K562 (cell line): ENCODE results near the gene TMEM135. TPM values are rescaled to one million over a fixed set of nuclear protein-coding genes. Genes with fewer than 3 reads are reported as not detected.

Experiments used
- ATAC-seq: fragments of 200-7000 bp; cut with Tn5 transposase; 3 replicates; pipeline ENCODE4 v1.9.1; 2020; ENCODE audit warnings: moderate library complexity
- BruUV-seq: library from RNA; stranded (reverse); fragments of 400-500 nt; replicated peaks from 2 replicates; lab custom pipeline; 2021; lab: Mats Ljungman, UMichigan
- CTCF ChIA-PET: fragments of 300-600 bp; formaldehyde crosslinking; extraction: SDS; loops from one replicate; lab custom pipeline; 2021; ENCODE audit warnings: low intra/inter-chr PET ratio; lab: Yijun Ruan, JAX
- POLR2A ChIA-PET: fragments of 300-600, 350-650 bp; sonication (Branson Sonifier 250); formaldehyde crosslinking; extraction: SDS; loops from one replicate; lab custom pipeline; 2021; ENCODE audit warnings: antibody characterized with exemption, inconsistent platforms; lab: Yijun Ruan, JAX
- DNase-seq, 4 experiments: peaks; one replicate each; pipeline versions ENCODE4 v3.0.0 to v3.0.0-alpha.2; 2011 to 2018; ENCODE audit warnings: low spot score in 3 of 4, mixed read lengths in 3 of 4; ENCODE audit errors: extremely low read depth in 1 of 4
- FAIRE-seq: peaks from 2 replicates; lab custom pipeline; 2011; peaks lifted over from hg19 to GRCh38; lab: Jason Lieb, UNC
- H2AFZ ChIP-seq: 2 replicates; pipeline ENCODE4 v1.6.0; 2011; ENCODE audit warnings: low read depth, low read length, control low read depth, inconsistent platforms
- H3K27ac ChIP-seq: fragments of 200-600 bp; 3 replicates; pipeline ENCODE4 v1.8.0; 2011; ENCODE audit warnings: low read depth, mild to moderate bottlenecking, control low read depth, inconsistent platforms, low read length, moderate library complexity, mixed read lengths; ENCODE audit errors: extremely low read depth
- H3K27me3 ChIP-seq, 2 experiments: fragments of 300-600 bp in 1 of 2; 2 replicates in 1 of 2; 3 replicates in 1 of 2; pipeline versions ENCODE4 v1.6.0 to v1.8.0; 2011; ENCODE audit warnings: inconsistent platforms in 2 of 2, low read length in 2 of 2, mild to moderate bottlenecking in 1 of 2, mixed read lengths in 1 of 2, moderate library complexity in 1 of 2; ENCODE audit not compliant: control insufficient read depth in 2 of 2, insufficient read depth in 2 of 2
- H3K36me3 ChIP-seq: fragments of 300-600 bp; 3 replicates; pipeline ENCODE4 v1.8.0; 2011; ENCODE audit warnings: mild to moderate bottlenecking, low read length, inconsistent platforms; ENCODE audit not compliant: control insufficient read depth, insufficient read depth
- H3K4me1 ChIP-seq, 2 experiments: fragments of 200-600 bp in 1 of 2; replicated peaks in 1 of 2; 2 replicates in 1 of 2; 3 replicates in 1 of 2; pipeline versions ENCODE4 v1.5.1 to v1.8.0; 2011; ENCODE audit warnings: inconsistent platforms in 2 of 2, low read length in 2 of 2, mild to moderate bottlenecking in 1 of 2, mixed read lengths in 1 of 2, moderate library complexity in 1 of 2; ENCODE audit not compliant: control insufficient read depth in 2 of 2, insufficient read depth in 2 of 2
- H3K4me2 ChIP-seq: 2 replicates; pipeline ENCODE4 v1.6.1; 2011; ENCODE audit warnings: low read length, control low read depth, inconsistent platforms, mixed read lengths; ENCODE audit not compliant: insufficient read depth
- H3K4me3 ChIP-seq: fragments of 200-600 bp; sonication (generic), shearing (Covaris generic); 2 replicates; pipeline ENCODE4 v1.5.1; 2016; ENCODE audit warnings: control low read depth, inconsistent platforms
- H3K79me2 ChIP-seq: fragments of 200-600 bp; 3 replicates; pipeline ENCODE4 v1.8.0; 2011; ENCODE audit warnings: low read length, inconsistent platforms; ENCODE audit not compliant: control insufficient read depth, insufficient read depth
- H3K9ac ChIP-seq, 2 experiments: 2 replicates each; pipeline versions ENCODE4 v1.6.0 to v1.6.1; 2011; ENCODE audit warnings: low read depth in 2 of 2, low read length in 2 of 2, control low read depth in 1 of 2, inconsistent platforms in 1 of 2, mild to moderate bottlenecking in 1 of 2, mixed read lengths in 1 of 2; ENCODE audit not compliant: insufficient read depth in 1 of 2
- H3K9me1 ChIP-seq: one replicate; pipeline ENCODE4 v1.6.0; 2011; ENCODE audit warnings: inconsistent platforms, mild to moderate bottlenecking, low read length, moderate library complexity; ENCODE audit not compliant: control insufficient read depth, insufficient read depth
- H3K9me3 ChIP-seq: replicated peaks from 2 replicates; pipeline ENCODE4 v1.5.1; 2011; ENCODE audit warnings: low read depth, low read length, inconsistent platforms; ENCODE audit not compliant: control insufficient read depth, insufficient read depth
- H4K20me1 ChIP-seq: replicated peaks from 2 replicates; pipeline ENCODE4 v1.6.1; 2011; ENCODE audit warnings: low read length, inconsistent platforms, mixed read lengths; ENCODE audit not compliant: control insufficient read depth, insufficient read depth
- ATF4 ChIP-seq: fragments of 450-650 bp; formaldehyde crosslinking; IDR thresholded peaks from 2 replicates; pipeline ENCODE4 v1.4.0; 2022; ENCODE audit warnings: mild to moderate bottlenecking, moderate library complexity
- CBFA2T3 ChIP-seq: fragments of 450-650 bp; IDR thresholded peaks from 2 replicates; pipeline ENCODE4 v1.6.1; 2017
- CREB5 ChIP-seq: fragments of 250-450 bp; sonication (Bioruptor Pico); IDR thresholded peaks from 2 replicates; pipeline ENCODE4 v1.5.0; 2020; ENCODE audit warnings: mild to moderate bottlenecking
- HDAC8 ChIP-seq: fragments of 450-650 bp; IDR thresholded peaks from 2 replicates; pipeline ENCODE4 v1.6.1; 2016; ENCODE audit warnings: mild to moderate bottlenecking, missing genetic modification characterization, moderate library complexity, missing compliant biosample characterization
- HEY1 ChIP-seq: fragments of 250-450 bp; sonication (Bioruptor Pico); IDR thresholded peaks from 2 replicates; pipeline ENCODE4 v1.5.0; 2020; ENCODE audit warnings: mild to moderate bottlenecking, moderate library complexity, borderline replicate concordance
- HNRNPLL ChIP-seq: fragments of 200-400 bp; formaldehyde crosslinking; IDR thresholded peaks from 2 replicates; pipeline ENCODE4 v1.6.1; 2017; ENCODE audit warnings: low read length, low read depth, mild to moderate bottlenecking; ENCODE audit not compliant: poor library complexity, severe bottlenecking
- LARP7 ChIP-seq: fragments of 450-650 bp; IDR thresholded peaks from 2 replicates; pipeline ENCODE4 v1.6.1; 2016
- MLX ChIP-seq, 2 experiments: fragments of 450-650 bp in 1 of 2; sonication (generic) in 1 of 2; formaldehyde crosslinking; conservative IDR thresholded peaks; 2 replicates each; pipeline versions ENCODE4 v1.4.0 to v1.8.1; 2020 to 2022; ENCODE audit warnings: mild to moderate bottlenecking in 1 of 2, missing genetic modification reagents in 1 of 2
- PHF20 ChIP-seq: fragments of 450-650 bp; IDR thresholded peaks from 2 replicates; pipeline ENCODE4 v1.6.1; 2018; ENCODE audit not compliant: partially characterized antibody
- PURB ChIP-seq: sonication (generic); formaldehyde crosslinking; IDR thresholded peaks from 2 replicates; pipeline ENCODE4 v1.9.0; 2021; ENCODE audit warnings: low read depth, mild to moderate bottlenecking, missing genetic modification reagents
- YY1 ChIP-seq, 3 experiments: IDR thresholded peaks; 2 replicates each; pipeline ENCODE4 v1.6.1; 2011; ENCODE audit warnings: low read length in 2 of 3, mild to moderate bottlenecking in 2 of 3, moderate library complexity in 2 of 3, borderline replicate concordance in 1 of 3, control low read depth in 1 of 3, low read depth in 1 of 3; ENCODE audit not compliant: insufficient read depth in 3 of 3, insufficient replicate concordance in 2 of 3, control insufficient read depth in 1 of 3, insufficient read length in 1 of 3; ENCODE audit errors: extremely low read depth in 1 of 3
- ZNF165 ChIP-seq: fragments of 250-450 bp; sonication (Bioruptor Pico); IDR thresholded peaks from 2 replicates; pipeline ENCODE4 v1.4.0; 2020; ENCODE audit warnings: borderline replicate concordance
- ZNF41 ChIP-seq: fragments of 250-450 bp; sonication (Bioruptor Pico); conservative IDR thresholded peaks from 2 replicates; pipeline ENCODE4 v1.4.0; 2020; ENCODE audit warnings: mild to moderate bottlenecking
- ZNF699 ChIP-seq: fragments of 250-450 bp; sonication (Bioruptor Pico); IDR thresholded peaks from 2 replicates; pipeline ENCODE4 v1.8.0; 2021; ENCODE audit warnings: mild to moderate bottlenecking, moderate library complexity; ENCODE audit not compliant: insufficient replicate concordance
- WGBS: fragments of 100-300 bp; shearing (Covaris generic); methylation state at CpG from one replicate; pipeline ENCODE4 v1.1.6; 2016; ENCODE audit warnings: low coverage, mixed read lengths; ENCODE audit not compliant: insufficient coverage; ENCODE audit errors: missing lambda C conversion rate; 5-methylcytosine and 5-hydroxymethylcytosine counted together
- in situ Hi-C: fragments of 300-500 bp; cut with MboI; formaldehyde crosslinking; loops from 4 replicates; pipeline ENCODE4 v1.15.0; 2018; ENCODE audit warnings: inconsistent platforms, mixed read lengths
- intact Hi-C: fragments of 100-400 bp; cut with micrococcal nuclease; formaldehyde crosslinking; loops from 2 replicates; pipeline ENCODE4 v1.14.2; 2022
- polyA plus RNA-seq, 8 experiments: library from polyadenylated mRNA; depleted of rRNA in 4 of 8; stranded (reverse) in 5 of 8; unstranded in 3 of 8; fragments of >200 nt; fragmentation: Nextera tagmentation in 2 of 8; fragmentation: Illumina TruSeq in 1 of 8; extraction: Ambion mirVana in 2 of 8; extraction: Trizol in 1 of 8; gene quantifications; 2 replicates each; pipeline versions ENCODE4 v1.2.1 to v1.2.3, GENCODE V29; 2011 to 2014; ENCODE audit warnings: inconsistent platforms in 1 of 8, missing spikeins in 1 of 8
- total RNA-seq, 7 experiments: library from RNA; depleted of rRNA in 6 of 7; stranded (reverse); fragments of >200 nt in 6 of 7; fragmentation: Illumina TruSeq in 2 of 7; extraction: Trizol in 2 of 7; gene quantifications; 2 replicates each; pipeline versions ENCODE4 v1.2.1 to v1.2.3, GENCODE V29; 2011 to 2021; ENCODE audit warnings: low replicate concordance in 1 of 7
- TF ChIP-seq, protein P1 (sequence below): sonication (generic); formaldehyde crosslinking; IDR thresholded peaks from 2 replicates; pipeline ENCODE4 v1.8.1; 2023; ENCODE audit warnings: mild to moderate bottlenecking, missing genetic modification reagents

Gene TMEM135
- total and polyA plus RNA-seq, 9 of the 15 experiments (the other 6 are each of a cell fraction or from before 2014, with no cell fraction given), result 17.3 to 53.6 (median 24.9) TPM

DNA sequence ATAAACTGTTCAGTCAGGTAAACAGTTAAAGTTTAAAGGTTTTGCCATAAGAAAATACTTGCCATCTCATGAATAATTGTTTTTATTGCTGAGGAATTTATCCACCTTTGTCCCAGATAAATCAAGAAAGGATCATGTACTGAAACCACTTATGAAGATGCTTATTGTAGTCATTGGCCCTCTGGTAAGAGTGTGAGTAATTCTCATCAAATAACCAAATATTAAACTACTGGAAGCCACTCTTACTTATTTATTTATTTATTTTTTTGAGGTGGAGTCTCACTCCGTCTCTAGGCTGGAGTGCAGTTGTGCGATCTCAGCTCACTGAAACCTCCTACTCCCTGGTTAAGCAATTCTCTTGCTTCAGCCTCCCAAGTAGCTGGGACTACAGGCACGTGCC lies 35.1 kb downstream of the TMEM135 start (continued):
- TF ChIP-seq MLX (CRISPR knock-in tag; conservative IDR thresholded peaks at IDR 0.05) (no peak), PURB (CRISPR knock-in tag) (no peak), HDAC8 (tag) (no peak), HNRNPLL (no peak), ZNF699 (CRISPR knock-in tag) (no peak), YY1 (IDR thresholded peaks at IDR 0.05; ENCODE audit: borderline replicate concordance in 1 of 3, control insufficient read depth in 1 of 3, extremely low read depth in 1 of 3, insufficient read depth in 3 of 3, insufficient read length in 1 of 3, insufficient replicate concordance in 2 of 3, low read depth in 1 of 3, low read length in 2 of 3) (no peak), HEY1 (CRISPR knock-in tag) (no peak)

- H3K27ac ChIP-seq, result no peak overlapping the region
- H3K79me2 ChIP-seq, result peaks cover 1% of the 10 kb centered on the region; the same call in 1 of the 3 replicates
- no peaks in the 10 kb centered on the region for H4K20me1 ChIP-seq
- WGBS, result 90% methylated on average over 3 of the region's 3 CpGs
- CTCF ChIA-PET, result no interaction called here
- no peak for FAIRE-seq
- no peaks in the 10 kb centered on the region for H3K9me3 ChIP-seq
- no peaks in the 10 kb centered on the region for H3K9me1 ChIP-seq
- no peak overlapping the region for H3K9ac ChIP-seq
- no peaks in the 10 kb centered on the region for H3K4me1 ChIP-seq
- no TSS peak for BruUV-seq
- no peak overlapping the region for H3K4me3 ChIP-seq
- peaks cover 35% of the 10 kb centered on the region; the same call in 2 of the 3 replicates for H3K36me3 ChIP-seq
- POLR2A ChIA-PET, result no interaction called here
- no peaks in the 10 kb centered on the region for H3K27me3 ChIP-seq
- no peak for DNase-seq
- in situ Hi-C loops (no loop called here), intact Hi-C loops (no loop called here)
- no peak for ATAC-seq
- no peak overlapping the region for H2AFZ ChIP-seq
- no peak overlapping the region for H3K4me2 ChIP-seq
- TF ChIP-seq ZNF165 (CRISPR knock-in tag) (no peak), CREB5 (CRISPR knock-in tag) (no peak), ATF4 (no peak), PHF20 (no peak), LARP7 (no peak), ZNF41 (CRISPR knock-in tag) (no peak), CBFA2T3 (no peak)
- TF ChIP-seq, protein P1, sequence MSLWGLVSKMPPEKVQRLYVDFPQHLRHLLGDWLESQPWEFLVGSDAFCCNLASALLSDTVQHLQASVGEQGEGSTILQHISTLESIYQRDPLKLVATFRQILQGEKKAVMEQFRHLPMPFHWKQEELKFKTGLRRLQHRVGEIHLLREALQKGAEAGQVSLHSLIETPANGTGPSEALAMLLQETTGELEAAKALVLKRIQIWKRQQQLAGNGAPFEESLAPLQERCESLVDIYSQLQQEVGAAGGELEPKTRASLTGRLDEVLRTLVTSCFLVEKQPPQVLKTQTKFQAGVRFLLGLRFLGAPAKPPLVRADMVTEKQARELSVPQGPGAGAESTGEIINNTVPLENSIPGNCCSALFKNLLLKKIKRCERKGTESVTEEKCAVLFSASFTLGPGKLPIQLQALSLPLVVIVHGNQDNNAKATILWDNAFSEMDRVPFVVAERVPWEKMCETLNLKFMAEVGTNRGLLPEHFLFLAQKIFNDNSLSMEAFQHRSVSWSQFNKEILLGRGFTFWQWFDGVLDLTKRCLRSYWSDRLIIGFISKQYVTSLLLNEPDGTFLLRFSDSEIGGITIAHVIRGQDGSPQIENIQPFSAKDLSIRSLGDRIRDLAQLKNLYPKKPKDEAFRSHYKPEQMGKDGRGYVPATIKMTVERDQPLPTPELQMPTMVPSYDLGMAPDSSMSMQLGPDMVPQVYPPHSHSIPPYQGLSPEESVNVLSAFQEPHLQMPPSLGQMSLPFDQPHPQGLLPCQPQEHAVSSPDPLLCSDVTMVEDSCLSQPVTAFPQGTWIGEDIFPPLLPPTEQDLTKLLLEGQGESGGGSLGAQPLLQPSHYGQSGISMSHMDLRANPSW (CRISPR knock-in tag), result no peak
Observed at GRCh38 chr11:87076260-87076783, 38.6 kb downstream of the TMEM135 start.
